ENCODE measurements around the gene NCF4.

NCF4 gene

GRCh38 chr22:36860438-36860820 is 377 bp upstream of the NCF4 start:
- no peaks in the 10 kb centered on the region for H3K4me1 ChIP-seq (ENCODE audit: control insufficient read depth, insufficient read depth, low read length)
- H3K27me3 ChIP-seq (ENCODE audit: control insufficient read depth, insufficient read depth, low read length): peaks cover 15% of the 10 kb centered on the region
- H3K9ac ChIP-seq (ENCODE audit: low read length): no peak overlapping the region
- H3K4me3 ChIP-seq (ENCODE audit: low read length): no peak overlapping the region
- no peaks in the 10 kb centered on the region for H3K9me3 ChIP-seq (ENCODE audit: control insufficient read depth, low read length)
- H3K36me3 ChIP-seq (ENCODE audit: control insufficient read depth, insufficient read depth, low read length): no peaks in the 10 kb centered on the region

DNA sequence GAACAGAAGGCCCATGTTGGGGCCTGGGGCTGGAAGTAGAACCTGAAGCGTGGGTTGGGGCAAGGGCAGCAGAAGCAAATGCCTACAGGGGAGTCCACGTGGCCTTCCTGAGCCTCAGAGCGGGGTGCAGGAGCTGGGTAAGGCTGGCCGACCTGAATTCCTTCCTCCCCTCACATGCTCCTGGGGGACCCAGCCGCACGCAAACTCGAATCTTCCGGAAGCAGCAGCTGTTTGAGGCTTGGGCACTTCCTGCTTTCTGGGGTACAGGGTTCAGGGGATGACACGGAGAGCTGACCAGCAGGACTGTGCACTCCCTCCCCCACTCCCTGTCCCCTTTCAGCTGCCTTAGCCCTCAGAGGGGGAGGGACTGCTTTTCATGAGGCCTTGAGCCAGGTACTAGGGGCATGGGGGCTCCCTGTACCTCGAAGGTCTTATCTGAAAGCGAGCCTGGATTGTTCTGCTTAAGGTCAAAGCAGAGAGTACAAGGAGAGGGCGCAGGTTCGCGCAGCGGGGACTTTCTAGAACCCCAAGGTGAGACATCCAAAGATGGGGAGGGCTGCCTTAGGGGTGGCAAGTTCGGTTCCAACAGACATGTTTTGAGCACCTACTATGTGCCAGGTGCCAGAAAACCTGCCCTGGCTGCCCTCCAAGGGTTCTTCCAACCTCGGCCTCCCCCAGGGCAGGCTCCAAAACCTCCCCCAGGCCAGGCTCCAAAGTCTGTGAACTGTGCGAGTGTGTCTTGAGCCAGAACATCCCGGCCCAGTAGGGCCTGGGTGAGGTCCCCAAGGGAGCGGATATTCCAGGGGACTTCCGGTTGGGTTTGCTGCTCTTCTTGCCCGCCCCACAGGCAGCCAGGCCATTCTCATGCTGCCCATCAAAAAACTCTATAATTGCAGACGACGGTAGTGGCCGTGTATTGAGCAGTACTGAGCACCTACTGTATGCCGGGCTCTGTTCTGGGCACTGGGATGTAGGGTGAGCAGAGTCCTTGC is 1.7 kb downstream of the NCF4 start:
- H3K4me1 ChIP-seq (ENCODE audit: control insufficient read depth, insufficient read depth, low read length): no peaks in the 10 kb centered on the region

DNA sequence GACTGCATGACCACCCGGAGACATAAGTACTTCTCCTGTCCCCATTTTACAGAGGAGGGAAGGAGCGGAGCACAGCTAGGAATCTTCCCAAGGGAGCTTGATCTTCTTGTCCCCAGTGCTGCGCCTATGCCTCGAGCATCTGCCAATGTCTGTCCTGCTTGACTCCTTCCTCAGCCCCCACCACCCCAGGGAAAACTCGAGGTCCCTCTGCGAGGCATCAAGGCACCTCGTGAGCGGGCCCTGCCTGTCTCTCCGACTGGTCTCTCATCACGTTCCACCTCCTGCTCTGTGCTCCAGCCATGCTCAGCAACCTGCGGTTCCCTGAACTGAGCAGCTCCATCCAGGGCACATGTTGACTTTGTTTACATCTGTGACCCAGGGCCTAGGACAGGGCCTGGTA is 2.5 kb downstream of the NCF4 start:
- Histone ChIP-seq H3K27me3 (ENCODE audit: control insufficient read depth, insufficient read depth, low read length) (peaks cover 9% of the 10 kb centered on the region), H3K9ac (ENCODE audit: low read length) (no peak overlapping the region), H3K4me3 (ENCODE audit: low read length) (no peak overlapping the region), H3K36me3 (ENCODE audit: control insufficient read depth, insufficient read depth, low read length) (no peaks in the 10 kb centered on the region), H3K4me1 (ENCODE audit: control insufficient read depth, insufficient read depth, low read length) (no peaks in the 10 kb centered on the region), H3K9me3 (ENCODE audit: control insufficient read depth, low read length) (no peaks in the 10 kb centered on the region)

More for the DNA sequence above, 1.7 kb downstream of the NCF4 start:
- H3K9ac ChIP-seq (ENCODE audit: low read length): no peak overlapping the region
- H3K27me3 ChIP-seq (ENCODE audit: control insufficient read depth, insufficient read depth, low read length): peaks cover 9% of the 10 kb centered on the region
- H3K36me3 ChIP-seq (ENCODE audit: control insufficient read depth, insufficient read depth, low read length): no peaks in the 10 kb centered on the region
- H3K9me3 ChIP-seq (ENCODE audit: control insufficient read depth, low read length): no peaks in the 10 kb centered on the region
- H3K4me3 ChIP-seq (ENCODE audit: low read length): no peak overlapping the region

DNA sequence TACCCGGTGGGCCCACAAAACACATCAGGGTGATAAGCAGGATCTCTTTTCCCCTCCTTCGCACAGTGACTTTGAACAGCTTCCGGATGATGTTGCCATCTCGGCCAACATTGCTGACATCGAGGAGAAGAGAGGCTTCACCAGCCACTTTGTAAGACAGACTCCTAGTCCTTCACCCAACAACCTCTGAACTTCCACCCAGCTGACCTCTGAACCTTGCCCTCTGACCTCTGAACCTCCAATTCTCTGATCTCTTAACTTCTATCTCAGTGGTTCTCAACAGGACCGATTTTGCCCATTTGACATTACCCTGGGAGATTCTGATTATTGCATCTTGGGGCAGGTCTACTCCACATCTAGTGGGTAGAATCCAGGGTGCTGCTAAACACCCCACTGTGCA is 3.2 kb downstream of the NCF4 start:
- H3K9me3 ChIP-seq (ENCODE audit: control insufficient read depth, low read length): no peaks in the 10 kb centered on the region
- peaks cover 9% of the 10 kb centered on the region for H3K27me3 ChIP-seq (ENCODE audit: control insufficient read depth, insufficient read depth, low read length)
- H3K4me3 ChIP-seq (ENCODE audit: low read length): no peak overlapping the region
- no peak overlapping the region for H3K9ac ChIP-seq (ENCODE audit: low read length)
- H3K4me1 ChIP-seq (ENCODE audit: control insufficient read depth, insufficient read depth, low read length): no peaks in the 10 kb centered on the region
- H3K36me3 ChIP-seq (ENCODE audit: control insufficient read depth, insufficient read depth, low read length): no peaks in the 10 kb centered on the region

DNA sequence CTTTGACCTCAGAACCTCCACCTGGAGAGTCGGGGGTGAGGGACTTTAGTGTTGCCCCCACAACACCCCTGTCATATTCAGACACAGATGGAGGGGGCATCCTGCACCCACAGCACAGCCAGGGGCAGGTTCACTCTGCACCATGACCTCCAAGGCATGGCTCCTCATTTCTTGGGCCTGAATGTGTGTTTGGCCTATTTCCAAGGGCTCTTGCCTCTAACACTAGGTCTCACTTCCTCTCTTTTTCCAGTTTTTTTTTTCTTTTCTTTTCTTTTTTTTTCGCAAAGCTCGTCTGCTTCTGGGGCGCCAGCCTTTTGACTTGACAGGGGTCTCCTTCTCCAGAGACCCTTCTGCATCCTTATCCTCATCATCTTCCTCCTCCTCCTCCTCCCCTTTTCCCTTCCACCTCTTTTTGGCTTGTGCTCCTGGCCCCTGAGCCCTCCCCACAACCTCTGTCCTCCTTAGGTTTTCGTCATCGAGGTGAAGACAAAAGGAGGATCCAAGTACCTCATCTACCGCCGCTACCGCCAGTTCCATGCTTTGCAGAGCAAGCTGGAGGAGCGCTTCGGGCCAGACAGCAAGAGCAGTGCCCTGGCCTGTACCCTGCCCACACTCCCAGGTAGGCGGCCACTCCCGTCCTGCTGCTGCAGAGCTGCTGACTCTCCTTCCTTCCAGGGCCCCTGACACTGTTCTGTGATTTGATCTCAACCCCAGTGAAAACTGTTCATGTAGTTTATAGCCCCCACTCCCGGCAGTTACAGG is 3.8 kb downstream of the NCF4 start:
- peaks cover 15% of the 10 kb centered on the region for H3K27me3 ChIP-seq (ENCODE audit: control insufficient read depth, insufficient read depth, low read length)

DNA sequence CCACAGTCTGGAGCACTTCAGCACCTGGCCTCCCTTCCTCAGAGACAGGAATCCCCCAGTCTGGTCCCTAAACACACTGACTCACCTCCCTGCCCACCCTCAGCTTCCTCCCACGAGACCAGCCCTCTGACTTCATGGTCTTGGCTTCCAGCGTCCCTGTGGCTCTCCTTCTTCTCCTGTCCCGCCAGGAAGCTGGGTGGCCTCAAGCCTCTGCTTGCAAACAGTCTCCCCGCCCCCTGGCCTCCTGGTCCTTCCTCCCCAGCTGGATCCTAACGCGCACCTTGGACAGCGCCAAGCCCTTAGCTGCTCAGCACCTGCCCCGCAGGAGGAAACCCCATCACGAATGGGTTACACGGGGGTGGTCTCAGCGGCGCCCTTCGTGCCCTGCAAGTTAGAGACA is 4.5 kb downstream of the NCF4 start:
- no peaks in the 10 kb centered on the region for H3K9me3 ChIP-seq (ENCODE audit: control insufficient read depth, low read length)
- H3K4me3 ChIP-seq (ENCODE audit: low read length): no peak overlapping the region
- H3K27me3 ChIP-seq (ENCODE audit: control insufficient read depth, insufficient read depth, low read length): peaks cover 15% of the 10 kb centered on the region
- no peaks in the 10 kb centered on the region for H3K36me3 ChIP-seq (ENCODE audit: control insufficient read depth, insufficient read depth, low read length)
- H3K9ac ChIP-seq (ENCODE audit: low read length): no peak overlapping the region
- H3K4me1 ChIP-seq (ENCODE audit: control insufficient read depth, insufficient read depth, low read length): no peaks in the 10 kb centered on the region

More for the DNA sequence above, 3.8 kb downstream of the NCF4 start:
- Histone ChIP-seq H3K4me3 (ENCODE audit: low read length) (no peak overlapping the region), H3K36me3 (ENCODE audit: control insufficient read depth, insufficient read depth, low read length) (no peaks in the 10 kb centered on the region), H3K4me1 (ENCODE audit: control insufficient read depth, insufficient read depth, low read length) (no peaks in the 10 kb centered on the region), H3K9ac (ENCODE audit: low read length) (no peak overlapping the region), H3K9me3 (ENCODE audit: control insufficient read depth, low read length) (no peaks in the 10 kb centered on the region)

DNA sequence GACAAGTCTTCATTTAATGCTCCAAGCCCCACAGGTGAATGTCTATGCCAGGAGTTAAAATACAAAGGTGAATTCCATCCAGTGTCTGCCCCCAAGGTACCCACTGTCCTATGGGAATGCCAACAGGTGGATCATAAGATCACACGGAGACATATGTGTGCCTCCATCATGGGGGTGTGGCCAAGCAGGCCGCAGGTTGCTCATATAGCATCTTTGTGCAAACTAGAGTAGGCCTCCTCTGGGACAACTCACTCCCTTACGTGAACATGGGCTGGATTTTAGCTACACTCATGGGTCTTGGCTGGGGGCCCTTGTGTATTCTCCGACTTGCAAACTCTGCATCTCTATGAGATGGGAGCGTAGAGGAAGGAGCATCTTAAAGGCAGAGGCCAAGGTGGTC is 6.9 kb downstream of the NCF4 start:
- no peaks in the 10 kb centered on the region for H3K36me3 ChIP-seq (ENCODE audit: control insufficient read depth, insufficient read depth, low read length)
- H3K9me3 ChIP-seq (ENCODE audit: control insufficient read depth, low read length): no peaks in the 10 kb centered on the region
- peaks cover 15% of the 10 kb centered on the region for H3K27me3 ChIP-seq (ENCODE audit: control insufficient read depth, insufficient read depth, low read length)
- no peak overlapping the region for H3K4me3 ChIP-seq (ENCODE audit: low read length)
- H3K4me1 ChIP-seq (ENCODE audit: control insufficient read depth, insufficient read depth, low read length): no peaks in the 10 kb centered on the region
- no peak overlapping the region for H3K9ac ChIP-seq (ENCODE audit: low read length)

- no peak overlapping the region for H3K9ac ChIP-seq (ENCODE audit: low read length)
- H3K27me3 ChIP-seq (ENCODE audit: control insufficient read depth, insufficient read depth, low read length): peaks cover 15% of the 10 kb centered on the region
- no peaks in the 10 kb centered on the region for H3K36me3 ChIP-seq (ENCODE audit: control insufficient read depth, insufficient read depth, low read length)
- no peak overlapping the region for H3K4me3 ChIP-seq (ENCODE audit: low read length)
- peaks cover 7% of the 10 kb centered on the region for H3K4me1 ChIP-seq (ENCODE audit: control insufficient read depth, insufficient read depth, low read length)
- no peaks in the 10 kb centered on the region for H3K9me3 ChIP-seq (ENCODE audit: control insufficient read depth, low read length)
These were observed 7.9 kb downstream of the NCF4 start for GRCh38 chr22:36868546-36869181.

- Histone ChIP-seq H3K9ac (ENCODE audit: low read length) (no peak overlapping the region), H3K4me1 (ENCODE audit: control insufficient read depth, insufficient read depth, low read length) (peaks cover 16% of the 10 kb centered on the region), H3K4me3 (ENCODE audit: low read length) (no peak overlapping the region), H3K36me3 (ENCODE audit: control insufficient read depth, insufficient read depth, low read length) (no peaks in the 10 kb centered on the region), H3K9me3 (ENCODE audit: control insufficient read depth, low read length) (no peaks in the 10 kb centered on the region), H3K27me3 (ENCODE audit: control insufficient read depth, insufficient read depth, low read length) (peaks cover 13% of the 10 kb centered on the region)
These were observed 9.4 kb downstream of the NCF4 start for GRCh38 chr22:36870250-36870649.

DNA sequence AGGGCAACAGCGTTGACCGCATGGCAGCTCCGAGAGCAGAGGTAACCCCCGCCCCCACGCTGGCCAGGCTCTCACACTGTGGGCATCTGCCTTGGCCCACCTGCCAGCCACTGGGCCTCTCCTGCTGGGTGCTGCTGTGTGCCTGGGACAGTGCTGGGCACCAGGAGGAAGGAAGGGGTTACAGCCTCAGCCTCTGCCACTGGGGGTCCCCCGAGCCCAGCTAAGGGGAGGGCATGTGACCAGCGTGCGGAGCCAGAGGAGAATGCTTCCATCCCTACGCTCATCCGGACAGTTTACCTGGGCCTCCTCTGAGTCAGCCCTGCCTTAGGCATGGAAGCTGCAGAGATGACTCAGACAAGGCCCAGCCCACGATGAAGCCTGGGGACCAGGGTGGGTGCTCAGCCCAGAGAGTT is 10.9 kb downstream of the NCF4 start:
- peaks cover 16% of the 10 kb centered on the region for H3K4me1 ChIP-seq (ENCODE audit: control insufficient read depth, insufficient read depth, low read length)
- peaks cover 6% of the 10 kb centered on the region for H3K27me3 ChIP-seq (ENCODE audit: control insufficient read depth, insufficient read depth, low read length)
- no peaks in the 10 kb centered on the region for H3K9me3 ChIP-seq (ENCODE audit: control insufficient read depth, low read length)
- H3K4me3 ChIP-seq (ENCODE audit: low read length): no peak overlapping the region
- H3K9ac ChIP-seq (ENCODE audit: low read length): no peak overlapping the region
- no peaks in the 10 kb centered on the region for H3K36me3 ChIP-seq (ENCODE audit: control insufficient read depth, insufficient read depth, low read length)

GRCh38 chr22:36872084-36872483 is 11.3 kb downstream of the NCF4 start:
- Histone ChIP-seq H3K4me1 (ENCODE audit: control insufficient read depth, insufficient read depth, low read length) (peaks cover 16% of the 10 kb centered on the region), H3K4me3 (ENCODE audit: low read length) (no peak overlapping the region), H3K27me3 (ENCODE audit: control insufficient read depth, insufficient read depth, low read length) (peaks cover 6% of the 10 kb centered on the region), H3K9ac (ENCODE audit: low read length) (no peak overlapping the region), H3K36me3 (ENCODE audit: control insufficient read depth, insufficient read depth, low read length) (no peaks in the 10 kb centered on the region), H3K9me3 (ENCODE audit: control insufficient read depth, low read length) (no peaks in the 10 kb centered on the region)
